ENCODE measurements around the gene PDE4B.

PDE4B gene

DNA sequence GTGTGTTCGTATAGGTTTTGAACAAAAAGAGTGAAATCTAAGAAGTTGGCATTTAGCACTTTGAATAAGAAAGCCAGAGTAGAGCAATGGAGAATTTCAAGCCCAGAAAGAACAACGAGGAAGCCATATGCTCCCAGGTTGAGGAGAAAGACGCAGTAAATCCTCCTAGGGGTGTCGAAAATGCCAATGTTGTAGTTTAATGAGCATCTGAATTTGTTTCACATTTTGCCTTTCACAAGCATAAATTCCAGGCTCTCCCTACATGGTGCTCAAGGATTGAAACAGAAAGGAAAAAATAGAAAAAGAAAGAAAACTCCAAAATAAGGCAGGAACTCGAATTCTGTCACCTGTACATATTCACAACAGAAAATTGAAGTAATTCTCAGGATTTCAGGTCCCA, 476.5 kb downstream of the PDE4B start:
- no peak overlapping the region for H3K27ac ChIP-seq
- H3K9ac ChIP-seq: no peak overlapping the region
- TF ChIP-seq, protein P1, sequence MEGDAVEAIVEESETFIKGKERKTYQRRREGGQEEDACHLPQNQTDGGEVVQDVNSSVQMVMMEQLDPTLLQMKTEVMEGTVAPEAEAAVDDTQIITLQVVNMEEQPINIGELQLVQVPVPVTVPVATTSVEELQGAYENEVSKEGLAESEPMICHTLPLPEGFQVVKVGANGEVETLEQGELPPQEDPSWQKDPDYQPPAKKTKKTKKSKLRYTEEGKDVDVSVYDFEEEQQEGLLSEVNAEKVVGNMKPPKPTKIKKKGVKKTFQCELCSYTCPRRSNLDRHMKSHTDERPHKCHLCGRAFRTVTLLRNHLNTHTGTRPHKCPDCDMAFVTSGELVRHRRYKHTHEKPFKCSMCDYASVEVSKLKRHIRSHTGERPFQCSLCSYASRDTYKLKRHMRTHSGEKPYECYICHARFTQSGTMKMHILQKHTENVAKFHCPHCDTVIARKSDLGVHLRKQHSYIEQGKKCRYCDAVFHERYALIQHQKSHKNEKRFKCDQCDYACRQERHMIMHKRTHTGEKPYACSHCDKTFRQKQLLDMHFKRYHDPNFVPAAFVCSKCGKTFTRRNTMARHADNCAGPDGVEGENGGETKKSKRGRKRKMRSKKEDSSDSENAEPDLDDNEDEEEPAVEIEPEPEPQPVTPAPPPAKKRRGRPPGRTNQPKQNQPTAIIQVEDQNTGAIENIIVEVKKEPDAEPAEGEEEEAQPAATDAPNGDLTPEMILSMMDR (IDR thresholded peaks at IDR 0.05): no peak

DNA sequence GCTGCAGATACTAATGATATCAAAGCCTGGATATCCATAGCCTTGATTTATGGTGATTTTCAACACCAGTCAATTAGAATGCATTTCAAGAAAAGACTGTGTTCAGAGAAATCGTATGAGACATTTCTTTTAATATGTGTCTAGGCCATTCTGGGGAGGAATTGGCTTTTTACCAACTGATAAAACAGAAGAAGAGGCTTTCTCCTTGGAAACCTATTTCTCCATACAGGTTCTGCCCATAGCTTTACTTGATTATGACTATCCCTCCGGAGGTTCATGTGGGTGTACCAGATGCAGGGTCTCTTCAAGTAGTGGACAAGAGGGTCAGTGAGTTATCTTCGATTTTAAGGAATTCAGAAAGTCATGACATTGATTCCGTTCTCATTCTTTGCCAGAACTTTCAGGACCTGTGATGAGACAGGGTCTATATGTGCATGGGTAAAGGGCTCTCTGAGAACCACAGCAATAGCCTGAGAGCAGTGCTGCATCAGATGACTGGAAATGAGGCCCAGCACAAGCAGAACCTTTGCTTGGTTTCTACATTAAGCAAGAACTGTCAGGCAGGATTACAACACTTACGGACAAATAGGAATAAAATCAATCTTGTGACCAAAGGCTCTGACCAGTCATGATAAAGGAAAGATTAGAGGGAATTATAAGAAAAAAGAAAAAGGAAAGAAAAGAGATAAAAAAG, 477.6 kb downstream of the PDE4B start:
- Histone ChIP-seq H3K36me3 (ENCODE audit: control insufficient read depth, insufficient read depth, low read length) (no peaks in the 10 kb centered on the region), H3K9ac (no peak overlapping the region), H3K27ac (peak overlapping the region; percentile 19), H3K4me3 (ENCODE audit: low read depth, low read length) (no peak overlapping the region), H3K4me2 (ENCODE audit: low read length) (no peak overlapping the region), H3K79me2 (no peaks in the 10 kb centered on the region), H2AFZ (no peak overlapping the region), H3K9me3 (ENCODE audit: control insufficient read depth, low read length) (no peaks in the 10 kb centered on the region), H3K4me1 (no peaks in the 10 kb centered on the region), H3K27me3 (ENCODE audit: control insufficient read depth, insufficient read depth, low read length) (no peaks in the 10 kb centered on the region)
- TF ChIP-seq, protein P1 (IDR thresholded peaks at IDR 0.05): no peak

More for the DNA sequence above, 476.5 kb downstream of the PDE4B start:
- H3K4me2 ChIP-seq (ENCODE audit: low read length): no peak overlapping the region
- no peaks in the 10 kb centered on the region for H3K36me3 ChIP-seq (ENCODE audit: control insufficient read depth, insufficient read depth, low read length)
- no peak overlapping the region for H3K4me3 ChIP-seq (ENCODE audit: low read depth, low read length)
- no peaks in the 10 kb centered on the region for H3K4me1 ChIP-seq
- H3K79me2 ChIP-seq: no peaks in the 10 kb centered on the region
- no peaks in the 10 kb centered on the region for H3K27me3 ChIP-seq (ENCODE audit: control insufficient read depth, insufficient read depth, low read length)
- no peaks in the 10 kb centered on the region for H3K9me3 ChIP-seq (ENCODE audit: control insufficient read depth, low read length)
- no peak overlapping the region for H2AFZ ChIP-seq

DNA sequence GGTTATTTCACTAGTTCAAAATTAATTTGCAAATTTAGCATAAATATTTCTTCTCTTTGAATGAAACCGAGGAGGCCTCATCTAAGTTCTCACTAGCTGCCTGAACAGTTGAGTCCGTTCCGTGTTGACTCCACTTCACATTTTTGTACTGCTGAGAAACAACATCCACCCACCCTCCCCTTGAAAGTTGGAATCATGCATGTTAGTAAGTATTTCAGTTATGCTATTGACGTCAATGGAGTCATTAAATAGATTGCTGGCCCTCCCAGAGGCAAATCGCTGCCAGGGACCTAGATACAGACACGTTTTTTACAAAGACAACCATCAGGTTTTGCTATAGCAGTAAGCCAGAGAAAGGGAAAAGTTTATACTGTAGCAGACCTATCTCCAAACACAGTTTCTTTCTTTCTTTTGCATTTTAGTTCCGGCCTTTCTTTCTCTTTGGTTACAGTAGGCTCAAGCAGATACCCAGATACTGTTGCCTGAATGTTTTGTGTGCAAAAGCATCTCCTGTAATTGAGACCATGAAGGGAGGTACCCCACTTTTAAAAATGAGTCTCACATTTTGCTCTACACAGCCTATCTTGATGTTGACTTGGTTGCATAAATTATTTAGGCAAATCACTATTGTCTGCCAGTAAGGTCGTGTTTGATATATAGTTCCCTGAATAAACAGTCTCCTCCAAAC, 478.7 kb downstream of the PDE4B start:
- no peaks in the 10 kb centered on the region for H3K36me3 ChIP-seq (ENCODE audit: control insufficient read depth, insufficient read depth, low read length)
- H3K4me3 ChIP-seq (ENCODE audit: low read depth, low read length): no peak overlapping the region
- H3K27ac ChIP-seq: no peak overlapping the region
- H3K9me3 ChIP-seq (ENCODE audit: control insufficient read depth, low read length): no peaks in the 10 kb centered on the region
- no peaks in the 10 kb centered on the region for H3K79me2 ChIP-seq
- H3K4me1 ChIP-seq: no peaks in the 10 kb centered on the region
- H3K27me3 ChIP-seq (ENCODE audit: control insufficient read depth, insufficient read depth, low read length): no peaks in the 10 kb centered on the region
- H3K4me2 ChIP-seq (ENCODE audit: low read length): no peak overlapping the region
- H3K9ac ChIP-seq: no peak overlapping the region
- TF ChIP-seq, protein P1 (IDR thresholded peaks at IDR 0.05): no peak
- H2AFZ ChIP-seq: no peak overlapping the region

DNA sequence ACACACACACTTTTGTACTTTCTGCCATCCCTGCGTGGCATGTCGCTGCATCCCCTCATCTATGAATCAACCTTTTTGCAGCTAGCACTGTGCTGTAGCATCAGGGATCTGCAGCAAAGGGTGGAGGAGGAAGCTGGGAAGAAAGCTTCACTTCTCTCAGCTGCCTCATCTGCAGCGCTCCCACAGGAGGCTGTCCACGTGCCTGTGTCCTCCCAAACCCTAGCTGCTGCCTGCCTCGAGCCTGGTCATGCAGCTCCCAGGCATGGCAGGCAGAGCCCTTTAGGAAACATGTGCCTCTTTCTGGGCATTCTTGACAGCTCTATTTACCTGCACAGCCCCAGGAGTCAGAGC, 479.2 kb downstream of the PDE4B start:
- H3K9ac ChIP-seq: no peak overlapping the region
- peak overlapping the region; percentile 42 for H3K27ac ChIP-seq
- H3K4me2 ChIP-seq (ENCODE audit: low read length): no peak overlapping the region
- no peaks in the 10 kb centered on the region for H3K4me1 ChIP-seq
- no peaks in the 10 kb centered on the region for H3K9me3 ChIP-seq (ENCODE audit: control insufficient read depth, low read length)
- no peaks in the 10 kb centered on the region for H3K79me2 ChIP-seq
- no peaks in the 10 kb centered on the region for H3K27me3 ChIP-seq (ENCODE audit: control insufficient read depth, insufficient read depth, low read length)
- TF ChIP-seq, protein P1 (IDR thresholded peaks at IDR 0.05): no peak
- H2AFZ ChIP-seq: no peak overlapping the region
- H3K36me3 ChIP-seq (ENCODE audit: control insufficient read depth, insufficient read depth, low read length): no peaks in the 10 kb centered on the region
- H3K4me3 ChIP-seq (ENCODE audit: low read depth, low read length): no peak overlapping the region

DNA sequence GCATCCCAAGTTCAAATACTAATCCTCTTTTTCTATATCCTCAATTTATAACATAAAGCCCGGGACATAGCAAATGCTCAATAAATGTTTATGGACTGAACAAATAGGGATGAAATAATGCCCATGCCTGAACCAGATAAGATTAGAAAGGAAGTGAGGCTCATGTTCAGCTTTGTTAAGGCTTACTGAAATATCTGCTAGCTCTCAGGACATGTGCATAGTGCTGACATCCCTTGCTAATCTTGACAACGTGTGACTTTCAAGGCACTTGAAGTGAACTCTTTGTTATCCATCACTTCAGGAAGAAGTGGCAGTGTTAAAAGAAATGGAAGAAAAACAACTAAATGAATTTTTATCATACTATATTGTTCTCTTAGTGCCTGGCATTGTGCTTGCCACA, 481.0 kb downstream of the PDE4B start:
- Histone ChIP-seq H3K9ac (no peak overlapping the region), H3K4me1 (no peaks in the 10 kb centered on the region), H3K27me3 (ENCODE audit: control insufficient read depth, insufficient read depth, low read length) (no peaks in the 10 kb centered on the region), H3K9me3 (ENCODE audit: control insufficient read depth, low read length) (no peaks in the 10 kb centered on the region), H2AFZ (no peak overlapping the region), H3K79me2 (no peaks in the 10 kb centered on the region), H3K4me2 (ENCODE audit: low read length) (no peak overlapping the region), H3K27ac (no peak overlapping the region), H3K4me3 (ENCODE audit: low read depth, low read length) (no peak overlapping the region), H3K36me3 (ENCODE audit: control insufficient read depth, insufficient read depth, low read length) (no peaks in the 10 kb centered on the region)
- TF ChIP-seq, protein P1 (IDR thresholded peaks at IDR 0.05): no peak

Measured in parathyroid adenoma (tissue), 2 donors.